Jurkat, Clone E6-1 (cell line): ENCODE data around the gene CPAMD8.
"Not testable (repeated sequence)": the region's sequence is repeated elsewhere in the genome, so short reads cannot be mapped to it uniquely, and the experiment has no call there.

Experiments
- DNase-seq: peaks from one replicate; pipeline ENCODE4 v3.0.0-alpha.2; 2011; ENCODE audit warnings: low read depth, low spot score
- H3K4me3 ChIP-seq: 2 replicates; pipeline ENCODE4 v1.5.1; 2011; ENCODE audit warnings: mild to moderate bottlenecking, low read length, control low read depth, moderate library complexity

Gene CPAMD8

GRCh38 chr19:16887353-16888265, 139.0 kb downstream of the CPAMD8 start:
- H3K4me3 ChIP-seq, result no peak overlapping the region
- DNase-seq, result no peak

GRCh38 chr19:16886305-16886880, 140.2 kb downstream of the CPAMD8 start:
- DNase-seq, result no peak
- H3K4me3 ChIP-seq, result no peak overlapping the region

- no peak overlapping the region for H3K4me3 ChIP-seq
- no peak for DNase-seq
These were observed 141.4 kb downstream of the CPAMD8 start for GRCh38 chr19:16885166-16885565.

- no peak overlapping the region for H3K4me3 ChIP-seq
- DNase-seq, result no peak
These were observed 143.1 kb downstream of the CPAMD8 start for GRCh38 chr19:16883522-16883921.

- H3K4me3 ChIP-seq, result no peak overlapping the region
- no peak for DNase-seq
These were observed 144.5 kb downstream of the CPAMD8 start for GRCh38 chr19:16882146-16882545.

GRCh38 chr19:16880884-16881554, 145.6 kb downstream of the CPAMD8 start:
- DNase-seq, result no peak
- H3K4me3 ChIP-seq, result no peak overlapping the region

- no peak overlapping the region for H3K4me3 ChIP-seq
- DNase-seq, result no peak
These were observed 148.2 kb downstream of the CPAMD8 start for GRCh38 chr19:16878181-16878965.

GRCh38 chr19:16877581-16877980, 149.0 kb downstream of the CPAMD8 start:
- no peak for DNase-seq
- no peak overlapping the region for H3K4me3 ChIP-seq

GRCh38 chr19:16876904-16877361, 149.7 kb downstream of the CPAMD8 start:
- H3K4me3 ChIP-seq, result no peak overlapping the region
- DNase-seq, result no peak

- no peak for DNase-seq
- H3K4me3 ChIP-seq, result no peak overlapping the region
These were observed 150.7 kb downstream of the CPAMD8 start for GRCh38 chr19:16875584-16876555.

- not testable (repeated sequence) for H3K4me3 ChIP-seq, DNase-seq
These were observed 151.7 kb downstream of the CPAMD8 start for GRCh38 chr19:16874978-16875299.

- no peak overlapping the region for H3K4me3 ChIP-seq
- DNase-seq, result no peak
These were observed 152.2 kb downstream of the CPAMD8 start for GRCh38 chr19:16874250-16874977.

- no peak for DNase-seq
- H3K4me3 ChIP-seq, result no peak overlapping the region
These were observed 153.0 kb downstream of the CPAMD8 start for GRCh38 chr19:16873594-16873993.

GRCh38 chr19:16872728-16873127, 153.9 kb downstream of the CPAMD8 start:
- H3K4me3 ChIP-seq, result no peak overlapping the region
- DNase-seq, result no peak

GRCh38 chr19:16871871-16872270, 154.7 kb downstream of the CPAMD8 start:
- no peak for DNase-seq

GRCh38 chr19:16869331-16869972, 157.2 kb downstream of the CPAMD8 start:
- no peak overlapping the region for H3K4me3 ChIP-seq
- no peak for DNase-seq

More at GRCh38 chr19:16871871-16872270, 154.7 kb downstream of the CPAMD8 start:
- H3K4me3 ChIP-seq, result no peak overlapping the region

- no peak overlapping the region for H3K4me3 ChIP-seq
These were observed 158.0 kb downstream of the CPAMD8 start for GRCh38 chr19:16868423-16869130.

More at GRCh38 chr19:16868423-16869130, 158.0 kb downstream of the CPAMD8 start:
- DNase-seq, result no peak
